HEK293T (cell line): ENCODE data around the gene EEF2K.

Source experiments
- ARNT ChIP-seq: fragments of 450-650 bp; IDR thresholded peaks from 2 replicates; pipeline ENCODE4 v1.6.1; 2017; ENCODE audit warnings: mild to moderate bottlenecking
- BHLHE40 ChIP-seq: fragments of 450-650 bp; IDR thresholded peaks from 2 replicates; pipeline ENCODE4 v1.6.1; 2016; ENCODE audit warnings: mild to moderate bottlenecking, moderate library complexity, borderline replicate concordance
- CTBP1 ChIP-seq: fragments of 450-650 bp; IDR thresholded peaks from 2 replicates; pipeline ENCODE4 v1.6.1; 2016; ENCODE audit warnings: borderline replicate concordance
- ELF4 ChIP-seq: fragments of 450-650 bp; IDR thresholded peaks from 2 replicates; pipeline ENCODE4 v1.6.1; 2017; ENCODE audit warnings: antibody characterized with exemption
- FOXM1 ChIP-seq: fragments of 450-650 bp; IDR thresholded peaks from 2 replicates; pipeline ENCODE4 v1.6.1; 2017; ENCODE audit warnings: mild to moderate bottlenecking, borderline replicate concordance
- SP1 ChIP-seq: fragments of 450-650 bp; IDR thresholded peaks from 2 replicates; pipeline ENCODE4 v1.6.1; 2017

- TF ChIP-seq CTBP1: no peak
- no peak for TF ChIP-seq BHLHE40
- TF ChIP-seq FOXM1: no peak
- TF ChIP-seq ARNT: no peak
- no peak for TF ChIP-seq ELF4
- no peak for TF ChIP-seq SP1
Measured at GRCh38 chr16:22278441-22279230, 72.6 kb downstream of the EEF2K start.
